GM12878 (cell line): ENCODE data around the gene CTRB1.

Experiments
- ATF3 ChIP-seq: IDR thresholded peaks from 2 replicates; pipeline ENCODE4 v1.6.1; 2011; ENCODE audit warnings: low read depth, mild to moderate bottlenecking, low read length, moderate library complexity, borderline replicate concordance; ENCODE audit errors: extremely low read depth
- CTCF ChIP-seq, 3 experiments: IDR thresholded peaks in 2 of 3; conservative IDR thresholded peaks in 1 of 3; 2 replicates each; pipeline ENCODE4 v1.5.1; 2011; ENCODE audit warnings: low read depth in 3 of 3, low read length in 3 of 3, mild to moderate bottlenecking in 3 of 3, control low read depth in 2 of 3, moderate library complexity in 2 of 3, inconsistent platforms in 1 of 3, mixed read lengths in 1 of 3; ENCODE audit not compliant: control insufficient read depth in 2 of 3, insufficient read depth in 1 of 3; ENCODE audit errors: extremely low read depth in 1 of 3
- CUX1 ChIP-seq: IDR thresholded peaks from 2 replicates; pipeline ENCODE4 v1.6.1; 2012; ENCODE audit warnings: improper control_type of control experiment, low read depth, low read length; ENCODE audit not compliant: insufficient replicate concordance
- EP300 ChIP-seq, 2 experiments: fragments of 150-350 bp in 1 of 2; IDR thresholded peaks; 2 replicates each; pipeline ENCODE4 v1.6.1; 2011 to 2012; ENCODE audit warnings: low read depth in 2 of 2, low read length in 2 of 2, borderline replicate concordance in 1 of 2, improper control_type of control experiment in 1 of 2, inconsistent platforms in 1 of 2; ENCODE audit not compliant: control insufficient read depth in 1 of 2
- MAX ChIP-seq: IDR thresholded peaks from 2 replicates; pipeline ENCODE4 v1.6.1; 2012; ENCODE audit warnings: low read depth, low read length, improper control_type of control experiment
- POLR2A ChIP-seq: IDR thresholded peaks from 2 replicates; pipeline ENCODE4 v1.6.1; 2011; ENCODE audit warnings: low read depth, mild to moderate bottlenecking, low read length
- RAD21 ChIP-seq: IDR thresholded peaks from 2 replicates; pipeline ENCODE4 v1.6.1; 2011; ENCODE audit warnings: mild to moderate bottlenecking, low read depth, low read length, moderate library complexity; ENCODE audit not compliant: insufficient read depth
- SIX5 ChIP-seq: IDR thresholded peaks from 2 replicates; pipeline ENCODE4 v1.6.1; 2011; ENCODE audit warnings: mild to moderate bottlenecking, low read depth, low read length, moderate library complexity; ENCODE audit not compliant: severe bottlenecking
- USF2 ChIP-seq: IDR thresholded peaks from 2 replicates; pipeline ENCODE4 v1.6.1; 2011; ENCODE audit warnings: low read depth, low read length, improper control_type of control experiment, borderline replicate concordance
- YY1 ChIP-seq: IDR thresholded peaks from 2 replicates; pipeline ENCODE4 v1.6.1; 2011; ENCODE audit warnings: low read depth, mild to moderate bottlenecking, low read length
- ZNF622 ChIP-seq: fragments of 450-650 bp; IDR thresholded peaks from 2 replicates; pipeline ENCODE4 v1.6.1; 2017; ENCODE audit warnings: mild to moderate bottlenecking, inconsistent platforms

- no peak for TF ChIP-seq ZNF622
- no peak for TF ChIP-seq POLR2A
- no peak for TF ChIP-seq MAX
- no peak for TF ChIP-seq RAD21
- no peak for TF ChIP-seq CTCF (IDR thresholded peaks at IDR 0.05 in 2 of 3, conservative IDR thresholded peaks at IDR 0.05 in 1 of 3; ENCODE audit: control insufficient read depth in 2 of 3, extremely low read depth in 1 of 3, insufficient read depth in 1 of 3, low read depth in 3 of 3, low read length in 3 of 3)
- no peak for TF ChIP-seq EP300 (IDR thresholded peaks at IDR 0.05; ENCODE audit: borderline replicate concordance in 1 of 2, control insufficient read depth in 1 of 2, low read depth in 2 of 2, low read length in 2 of 2)
- TF ChIP-seq ATF3 = no peak
- no peak for TF ChIP-seq SIX5
- TF ChIP-seq CUX1 = no peak
- no peak for TF ChIP-seq YY1
- TF ChIP-seq USF2 = no peak
Measured at GRCh38 chr16:75262800-75263127, 44.0 kb downstream of the CTRB1 start.
